Lower lobe of right lung (tissue), 2 donors: ENCODE data around the gene PITPNM3. TPM values are rescaled to one million over a fixed set of nuclear protein-coding genes. Genes with fewer than 3 reads are reported as not detected.

Experiments used
- ATAC-seq, 2 donors: fragments of 200-7000 bp; cut with Tn5 transposase; one replicate each; pipeline ENCODE4 v1.9.1; 2020 to 2022; ENCODE audit warnings: mild to moderate bottlenecking in 2 of 2, moderate library complexity in 2 of 2
- DNase-seq: peaks from one replicate; pipeline ENCODE4 v3.0.0-alpha.2; 2020
- H3K27ac ChIP-seq: fragments of 200-600 bp; one replicate; pipeline ENCODE4 v1.8.0; 2022
- H3K27me3 ChIP-seq: fragments of 200-600 bp; one replicate; pipeline ENCODE4 v1.8.0; 2022; ENCODE audit warnings: low read depth
- H3K36me3 ChIP-seq: fragments of 200-600 bp; one replicate; pipeline ENCODE4 v1.8.0; 2022; ENCODE audit warnings: mild to moderate bottlenecking
- H3K4me1 ChIP-seq: fragments of 200-600 bp; one replicate; pipeline ENCODE4 v1.8.0; 2022
- H3K4me3 ChIP-seq: fragments of 200-600 bp; one replicate; pipeline ENCODE4 v1.8.0; 2022; ENCODE audit warnings: mild to moderate bottlenecking
- H3K9me3 ChIP-seq: fragments of 200-600 bp; one replicate; pipeline ENCODE4 v1.8.0; 2022
- intact Hi-C: fragments of 100-400 bp; cut with DNase I; formaldehyde crosslinking; loops from one replicate; pipeline ENCODE4 v1.11.0; 2022
- total RNA-seq: library from RNA; stranded (reverse); fragmentation: NEBNext Ultra II Directional; extraction: Animal tissue kit (Norgen Biotek cat#: 25700); gene quantifications from one replicate; pipeline ENCODE4 v1.2.1, GENCODE V29; 2021
- TF ChIP-seq, protein P1 (sequence below): fragments of 200-600 bp; IDR thresholded peaks from one replicate; pipeline ENCODE4 v1.8.0; 2022; ENCODE audit warnings: antibody characterized with exemption, mild to moderate bottlenecking
- donor health status: DM: no; HTN: yes; CAD: no; lungs with severe emphysema.

Gene PITPNM3
- total RNA-seq, 1 donor from 2014 or later: 12.3 TPM

DNA sequence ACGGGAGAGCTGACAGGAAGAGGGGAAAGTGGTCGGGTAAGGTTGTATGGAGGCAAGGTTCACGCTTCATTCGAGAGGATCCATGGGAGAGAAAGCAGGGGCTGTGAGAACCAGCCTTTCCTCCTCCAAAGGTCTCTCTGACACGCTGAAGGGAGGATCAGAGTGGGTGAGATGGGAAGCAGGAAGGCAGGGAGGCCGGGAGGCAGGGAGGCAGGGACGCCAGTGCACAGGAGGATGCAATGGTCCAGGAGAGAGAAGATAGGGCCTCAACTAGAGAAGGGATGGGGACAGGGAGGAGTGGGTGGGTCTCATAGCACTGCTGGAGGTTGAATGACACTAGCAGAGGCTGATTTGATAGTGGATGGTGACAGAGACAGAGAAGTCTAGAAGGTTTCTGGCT, 58.0 kb downstream of the PITPNM3 start:
- DNase-seq: no peak
- Histone ChIP-seq H3K4me1 (no peaks in the 10 kb centered on the region), H3K27me3 (peaks cover 5% of the 10 kb centered on the region), H3K9me3 (no peaks in the 10 kb centered on the region), H3K36me3 (no peaks in the 10 kb centered on the region), H3K4me3 (no peak overlapping the region), H3K27ac (no peak overlapping the region)
- no peak for ATAC-seq
- TF ChIP-seq, protein P1, sequence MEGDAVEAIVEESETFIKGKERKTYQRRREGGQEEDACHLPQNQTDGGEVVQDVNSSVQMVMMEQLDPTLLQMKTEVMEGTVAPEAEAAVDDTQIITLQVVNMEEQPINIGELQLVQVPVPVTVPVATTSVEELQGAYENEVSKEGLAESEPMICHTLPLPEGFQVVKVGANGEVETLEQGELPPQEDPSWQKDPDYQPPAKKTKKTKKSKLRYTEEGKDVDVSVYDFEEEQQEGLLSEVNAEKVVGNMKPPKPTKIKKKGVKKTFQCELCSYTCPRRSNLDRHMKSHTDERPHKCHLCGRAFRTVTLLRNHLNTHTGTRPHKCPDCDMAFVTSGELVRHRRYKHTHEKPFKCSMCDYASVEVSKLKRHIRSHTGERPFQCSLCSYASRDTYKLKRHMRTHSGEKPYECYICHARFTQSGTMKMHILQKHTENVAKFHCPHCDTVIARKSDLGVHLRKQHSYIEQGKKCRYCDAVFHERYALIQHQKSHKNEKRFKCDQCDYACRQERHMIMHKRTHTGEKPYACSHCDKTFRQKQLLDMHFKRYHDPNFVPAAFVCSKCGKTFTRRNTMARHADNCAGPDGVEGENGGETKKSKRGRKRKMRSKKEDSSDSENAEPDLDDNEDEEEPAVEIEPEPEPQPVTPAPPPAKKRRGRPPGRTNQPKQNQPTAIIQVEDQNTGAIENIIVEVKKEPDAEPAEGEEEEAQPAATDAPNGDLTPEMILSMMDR: no peak
- intact Hi-C loops: no loop called here

DNA sequence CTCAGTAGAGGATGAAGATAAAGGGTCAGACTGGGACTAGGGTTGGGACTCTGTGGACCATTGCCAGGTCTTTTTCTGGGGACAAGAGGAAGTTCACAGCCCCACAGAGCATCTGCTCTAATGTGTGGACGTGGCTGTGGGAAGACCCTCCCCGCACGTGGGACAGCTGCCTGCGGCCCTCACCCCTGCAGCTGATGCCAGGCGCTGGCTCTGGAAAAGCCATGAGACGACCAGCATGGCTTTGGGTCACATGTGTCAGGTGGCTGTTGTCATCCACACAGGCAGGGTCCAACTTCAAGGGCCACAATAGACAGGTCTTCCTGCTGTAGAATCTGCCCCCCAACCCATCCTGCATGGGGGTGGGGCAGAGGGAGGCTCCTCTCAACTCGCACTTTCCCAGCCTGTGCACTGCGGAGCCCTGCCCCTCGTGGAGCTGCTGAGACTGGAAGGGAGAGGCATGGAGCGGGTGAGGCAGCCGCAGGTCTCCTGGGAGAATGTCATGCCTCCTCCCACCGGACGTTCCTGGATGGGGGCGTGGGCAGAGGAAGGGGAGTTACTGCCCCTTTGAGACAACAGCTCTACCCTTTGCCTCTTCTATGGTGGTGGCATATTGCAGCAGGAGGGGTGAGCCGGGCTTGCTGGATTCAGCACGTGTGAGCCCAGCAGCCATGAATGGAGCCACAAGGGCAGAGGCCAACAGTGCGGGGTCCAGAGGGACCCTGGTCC, 58.7 kb downstream of the PITPNM3 start:
- Histone ChIP-seq H3K36me3 (no peaks in the 10 kb centered on the region), H3K9me3 (no peaks in the 10 kb centered on the region), H3K4me1 (no peaks in the 10 kb centered on the region), H3K27ac (no peak overlapping the region), H3K4me3 (no peak overlapping the region), H3K27me3 (peaks cover 5% of the 10 kb centered on the region)
- TF ChIP-seq, protein P1: no peak
- intact Hi-C loops: no loop called here
- ATAC-seq (no peak), DNase-seq (peak; percentile 24)

DNA sequence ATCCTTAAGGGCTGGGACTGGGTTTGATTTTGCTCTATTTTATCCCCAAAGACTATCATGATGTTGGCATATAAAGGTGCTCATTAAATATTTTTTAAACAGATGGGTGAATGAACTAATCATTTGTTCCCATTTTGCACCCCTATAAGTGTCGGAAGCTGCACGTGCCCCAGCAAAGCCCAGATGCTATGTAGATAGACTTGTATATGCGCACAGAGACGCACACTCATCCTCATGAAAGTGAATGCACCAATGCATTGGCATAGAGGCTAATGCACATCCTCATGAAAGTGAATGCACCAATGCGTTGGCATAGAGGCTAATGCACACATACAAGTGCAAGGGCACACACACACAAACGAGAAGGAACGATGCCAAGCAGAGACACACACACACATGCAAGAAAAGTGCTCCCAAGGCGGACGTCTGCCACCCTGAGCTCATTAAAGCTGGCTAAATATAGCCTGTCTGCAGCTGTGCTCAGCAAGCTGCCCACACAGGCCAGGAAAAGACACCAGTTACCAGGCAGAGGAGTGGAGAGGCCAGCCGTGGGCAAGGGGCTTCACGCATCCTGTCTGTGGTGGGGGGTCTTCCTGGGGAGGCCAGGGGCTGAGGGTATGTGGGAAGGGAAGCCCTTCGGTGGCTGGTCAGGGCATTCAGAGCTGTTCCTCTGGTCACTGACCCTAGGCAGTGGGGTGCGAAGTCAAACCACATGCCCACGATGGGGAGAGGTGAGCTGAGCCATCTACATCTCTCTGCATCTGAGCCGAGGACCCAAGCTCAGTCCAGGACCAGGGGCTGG, 59.5 kb downstream of the PITPNM3 start:
- ATAC-seq (no peak), DNase-seq (peak; percentile 13)
- intact Hi-C loops: no loop called here
- Histone ChIP-seq H3K9me3 (no peaks in the 10 kb centered on the region), H3K27ac (no peak overlapping the region), H3K4me1 (no peaks in the 10 kb centered on the region), H3K4me3 (no peak overlapping the region), H3K27me3 (peaks cover 5% of the 10 kb centered on the region), H3K36me3 (no peaks in the 10 kb centered on the region)
- TF ChIP-seq, protein P1: no peak

DNA sequence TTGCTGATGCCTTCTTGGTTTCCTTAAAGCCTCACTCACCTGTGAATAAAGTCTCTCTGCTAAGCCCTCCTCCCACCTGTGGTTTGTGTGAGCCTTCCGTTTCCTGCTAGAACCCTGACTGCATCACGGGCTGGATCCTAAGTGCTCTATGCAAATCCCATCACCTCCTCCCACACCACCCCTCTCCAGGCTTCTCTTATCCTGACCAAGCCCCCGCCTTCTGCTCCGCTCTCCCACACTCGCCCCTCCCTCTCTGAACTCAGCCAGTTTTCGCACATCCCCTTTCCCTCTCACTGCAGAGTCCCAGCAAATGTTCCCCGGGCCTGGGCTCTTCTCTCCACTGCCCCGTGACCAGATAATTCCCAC, 60.3 kb downstream of the PITPNM3 start:
- TF ChIP-seq, protein P1: no peak
- ATAC-seq (no peak), DNase-seq (peak; percentile 31)
- intact Hi-C loops: no loop called here
- H3K27me3 ChIP-seq: peaks cover 5% of the 10 kb centered on the region
- H3K9me3 ChIP-seq: no peaks in the 10 kb centered on the region
- no peaks in the 10 kb centered on the region for H3K4me1 ChIP-seq
- H3K36me3 ChIP-seq: no peaks in the 10 kb centered on the region
- no peak overlapping the region for H3K27ac ChIP-seq
- no peak overlapping the region for H3K4me3 ChIP-seq

DNA sequence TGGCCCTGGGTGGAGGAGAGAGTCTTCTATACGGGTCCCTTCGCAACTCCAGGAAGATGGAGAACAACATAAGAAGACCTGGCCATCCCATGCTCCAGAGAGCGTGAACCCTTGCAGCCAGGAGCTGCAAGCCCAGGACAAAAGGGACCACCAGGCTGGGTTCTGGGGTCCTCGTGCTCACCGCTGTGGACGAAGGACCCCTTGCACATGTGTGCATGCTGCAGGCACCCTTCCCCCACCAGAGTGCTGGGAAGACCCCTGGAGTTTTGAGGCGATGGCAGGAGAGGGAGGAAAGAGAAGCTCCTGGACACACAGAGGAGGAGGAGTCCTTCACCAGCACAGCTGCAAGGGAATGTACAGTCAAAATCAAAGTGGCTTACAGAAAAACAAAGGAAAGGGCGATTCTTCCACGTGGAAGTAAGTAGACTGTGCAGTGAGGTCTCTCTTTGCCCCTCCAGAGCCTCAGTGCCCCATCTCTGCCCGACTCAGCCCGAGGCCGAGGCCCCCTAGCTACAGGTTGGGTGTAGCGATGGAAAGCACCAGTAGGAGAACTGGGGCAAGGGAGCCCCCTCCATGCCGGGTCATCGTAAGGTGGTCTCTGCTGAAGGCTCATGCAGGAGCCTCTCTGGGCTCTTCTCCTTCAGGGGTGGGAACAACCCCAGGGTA, 60.8 kb downstream of the PITPNM3 start:
- peak; percentile 26 for DNase-seq
- Histone ChIP-seq H3K4me3 (no peak overlapping the region), H3K27ac (no peak overlapping the region), H3K4me1 (no peaks in the 10 kb centered on the region), H3K27me3 (peaks cover 5% of the 10 kb centered on the region), H3K36me3 (no peaks in the 10 kb centered on the region), H3K9me3 (no peaks in the 10 kb centered on the region)
- intact Hi-C loops: no loop called here
- TF ChIP-seq, protein P1: peak; percentile 7
- ATAC-seq: no peak
